Fibroblast of lung (primary cell): Measurements from ENCODE around the gene CHST8.

ENCODE experiments used
- EZH2 ChIP-seq: IDR thresholded peaks from 2 replicates; pipeline ENCODE4 v1.5.1; 2012; ENCODE audit warnings: low read length, control low read depth, mild to moderate bottlenecking; ENCODE audit errors: missing control alignments
- TF ChIP-seq, protein P1 (sequence below), 2 donors: IDR thresholded peaks in 1 of 2; conservative IDR thresholded peaks in 1 of 2; 1 replicate in 1 of 2; 2 replicates in 1 of 2; pipeline ENCODE4 v1.5.1; 2011 to 2012; ENCODE audit warnings: low read length in 2 of 2, control low read depth in 1 of 2, inconsistent platforms in 1 of 2, low read depth in 1 of 2, mild to moderate bottlenecking in 1 of 2

GRCh38 chr19:33686687-33687480 is 65.1 kb downstream of the CHST8 start:
- TF ChIP-seq, protein P1, sequence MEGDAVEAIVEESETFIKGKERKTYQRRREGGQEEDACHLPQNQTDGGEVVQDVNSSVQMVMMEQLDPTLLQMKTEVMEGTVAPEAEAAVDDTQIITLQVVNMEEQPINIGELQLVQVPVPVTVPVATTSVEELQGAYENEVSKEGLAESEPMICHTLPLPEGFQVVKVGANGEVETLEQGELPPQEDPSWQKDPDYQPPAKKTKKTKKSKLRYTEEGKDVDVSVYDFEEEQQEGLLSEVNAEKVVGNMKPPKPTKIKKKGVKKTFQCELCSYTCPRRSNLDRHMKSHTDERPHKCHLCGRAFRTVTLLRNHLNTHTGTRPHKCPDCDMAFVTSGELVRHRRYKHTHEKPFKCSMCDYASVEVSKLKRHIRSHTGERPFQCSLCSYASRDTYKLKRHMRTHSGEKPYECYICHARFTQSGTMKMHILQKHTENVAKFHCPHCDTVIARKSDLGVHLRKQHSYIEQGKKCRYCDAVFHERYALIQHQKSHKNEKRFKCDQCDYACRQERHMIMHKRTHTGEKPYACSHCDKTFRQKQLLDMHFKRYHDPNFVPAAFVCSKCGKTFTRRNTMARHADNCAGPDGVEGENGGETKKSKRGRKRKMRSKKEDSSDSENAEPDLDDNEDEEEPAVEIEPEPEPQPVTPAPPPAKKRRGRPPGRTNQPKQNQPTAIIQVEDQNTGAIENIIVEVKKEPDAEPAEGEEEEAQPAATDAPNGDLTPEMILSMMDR (conservative IDR thresholded peaks at IDR 0.05 in 1 of 2, IDR thresholded peaks at IDR 0.05 in 1 of 2; ENCODE audit: low read depth in 1 of 2, low read length in 2 of 2), result no peak
- no peak for TF ChIP-seq EZH2
